ENCODE results near the gene PLCH1. TPM values are rescaled to one million over a fixed set of nuclear protein-coding genes. Genes with fewer than 3 reads are reported as not detected.

The PLCH1 gene
- total RNA-seq, 4 donors from 2014 or later: 0.68 to 1.2 (median 0.87) TPM

GRCh38 chr3:155444771-155445170 is 300.1 kb downstream of the PLCH1 start:
- no peak for DNase-seq (ENCODE audit: low spot score in 2 of 2)
- Histone ChIP-seq H3K36me3 (no peaks in the 10 kb centered on the region), H3K4me3 (no peak overlapping the region), H3K27me3 (no peaks in the 10 kb centered on the region), H3K4me1 (no peaks in the 10 kb centered on the region), H3K27ac (no peak overlapping the region), H3K9me3 (no peaks in the 10 kb centered on the region)
- no peak for TF ChIP-seq EP300 (IDR thresholded peaks at IDR 0.05)
- no peak for TF ChIP-seq POLR2AphosphoS5 (IDR thresholded peaks at IDR 0.05)
- no peak for TF ChIP-seq POLR2A (IDR thresholded peaks at IDR 0.05)
- TF ChIP-seq CTCF (IDR thresholded peaks at IDR 0.05): no peak
- WGBS: 96% methylated on average over 4 of the region's 4 CpGs

- no peaks in the 10 kb centered on the region for H3K36me3 ChIP-seq
- TF ChIP-seq CTCF (IDR thresholded peaks at IDR 0.05): no peak
- no peak for TF ChIP-seq POLR2A (IDR thresholded peaks at IDR 0.05)
- no peak for TF ChIP-seq POLR2AphosphoS5 (IDR thresholded peaks at IDR 0.05)
- no peak for TF ChIP-seq EP300 (IDR thresholded peaks at IDR 0.05)
- 86% methylated on average over 1 of the region's 1 CpG for WGBS
- no peaks in the 10 kb centered on the region for H3K4me1 ChIP-seq
- no peak overlapping the region for H3K27ac ChIP-seq
- H3K27me3 ChIP-seq: no peaks in the 10 kb centered on the region
- no peak for DNase-seq (ENCODE audit: low spot score in 2 of 2)
- no peaks in the 10 kb centered on the region for H3K9me3 ChIP-seq
- H3K4me3 ChIP-seq: no peak overlapping the region
Measured at GRCh38 chr3:155443815-155444214, 301.1 kb downstream of the PLCH1 start.

- WGBS: 81% methylated on average over 5 of the region's 5 CpGs
- Histone ChIP-seq H3K27me3 (no peaks in the 10 kb centered on the region), H3K27ac (no peak overlapping the region), H3K4me1 (no peaks in the 10 kb centered on the region), H3K36me3 (no peaks in the 10 kb centered on the region), H3K9me3 (no peaks in the 10 kb centered on the region), H3K4me3 (no peak overlapping the region)
- no peak for TF ChIP-seq POLR2AphosphoS5 (IDR thresholded peaks at IDR 0.05)
- no peak for TF ChIP-seq EP300 (IDR thresholded peaks at IDR 0.05)
- TF ChIP-seq POLR2A (IDR thresholded peaks at IDR 0.05): no peak
- TF ChIP-seq CTCF (IDR thresholded peaks at IDR 0.05): no peak
- no peak for DNase-seq (ENCODE audit: low spot score in 2 of 2)
Measured at GRCh38 chr3:155442072-155442471, 302.8 kb downstream of the PLCH1 start.

- H3K27ac ChIP-seq: no peak overlapping the region
- H3K9me3 ChIP-seq: no peaks in the 10 kb centered on the region
- WGBS: 98% methylated on average over 1 of the region's 1 CpG
- H3K4me1 ChIP-seq: no peaks in the 10 kb centered on the region
- TF ChIP-seq CTCF (IDR thresholded peaks at IDR 0.05): no peak
- TF ChIP-seq POLR2AphosphoS5 (IDR thresholded peaks at IDR 0.05): no peak
- no peak for TF ChIP-seq EP300 (IDR thresholded peaks at IDR 0.05)
- TF ChIP-seq POLR2A (IDR thresholded peaks at IDR 0.05): no peak
- H3K36me3 ChIP-seq: no peaks in the 10 kb centered on the region
- DNase-seq (ENCODE audit: low spot score in 2 of 2): no peak
- H3K27me3 ChIP-seq: no peaks in the 10 kb centered on the region
- H3K4me3 ChIP-seq: no peak overlapping the region
Measured at GRCh38 chr3:155441506-155441905, 303.4 kb downstream of the PLCH1 start.

- no peak overlapping the region for H3K27ac ChIP-seq
- DNase-seq (ENCODE audit: low spot score in 2 of 2): no peak
- H3K4me3 ChIP-seq: no peak overlapping the region
- H3K9me3 ChIP-seq: no peaks in the 10 kb centered on the region
- no peaks in the 10 kb centered on the region for H3K27me3 ChIP-seq
- no peaks in the 10 kb centered on the region for H3K36me3 ChIP-seq
- no peaks in the 10 kb centered on the region for H3K4me1 ChIP-seq
- TF ChIP-seq POLR2AphosphoS5 (IDR thresholded peaks at IDR 0.05) (no peak), CTCF (IDR thresholded peaks at IDR 0.05) (no peak), POLR2A (IDR thresholded peaks at IDR 0.05) (no peak), EP300 (IDR thresholded peaks at IDR 0.05) (no peak)
- 25% methylated on average over 2 of the region's 2 CpGs for WGBS
Measured at GRCh38 chr3:155441026-155441425, 303.8 kb downstream of the PLCH1 start.
